ENCODE measurements around the gene DUSP14.

- no peak for TF ChIP-seq TAF1 (IDR thresholded peaks at IDR 0.05; ENCODE audit: low read depth, low read length)
- no peak for TF ChIP-seq SPI1 (IDR thresholded peaks at IDR 0.05; ENCODE audit: low read depth, low read length)
Observed at GRCh38 chr17:37532756-37533155, 43.1 kb downstream of the DUSP14 start.
